Epidermal melanocyte (primary cell): Measurements from ENCODE around the gene MYH14.

ENCODE experiments used
- DNase-seq: peaks from one replicate; pipeline ENCODE4 v3.0.0; 2011; ENCODE audit warnings: low spot score; ENCODE audit not compliant: insufficient read length

Gene MYH14

DNA sequence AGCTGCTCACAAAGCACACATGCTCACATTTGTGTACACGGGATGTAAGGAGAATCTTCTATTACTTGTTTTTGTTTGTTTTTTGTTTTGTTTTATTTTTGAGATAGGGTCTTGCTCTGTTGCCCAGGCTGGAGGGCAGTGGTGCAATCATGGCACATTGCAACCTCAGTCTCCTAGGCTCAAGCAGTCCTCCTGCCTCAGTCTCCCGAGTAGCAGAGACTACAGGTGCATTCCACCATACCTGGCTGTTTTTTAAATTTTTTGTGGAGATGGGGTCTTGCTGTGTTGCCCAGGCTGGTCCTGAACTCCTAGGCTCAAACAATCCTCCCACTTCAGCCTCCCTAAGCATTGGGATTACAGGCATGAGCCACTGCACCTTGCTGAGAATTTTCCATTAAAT, 83.9 kb downstream of the MYH14 start:
- DNase-seq = no peak

DNA sequence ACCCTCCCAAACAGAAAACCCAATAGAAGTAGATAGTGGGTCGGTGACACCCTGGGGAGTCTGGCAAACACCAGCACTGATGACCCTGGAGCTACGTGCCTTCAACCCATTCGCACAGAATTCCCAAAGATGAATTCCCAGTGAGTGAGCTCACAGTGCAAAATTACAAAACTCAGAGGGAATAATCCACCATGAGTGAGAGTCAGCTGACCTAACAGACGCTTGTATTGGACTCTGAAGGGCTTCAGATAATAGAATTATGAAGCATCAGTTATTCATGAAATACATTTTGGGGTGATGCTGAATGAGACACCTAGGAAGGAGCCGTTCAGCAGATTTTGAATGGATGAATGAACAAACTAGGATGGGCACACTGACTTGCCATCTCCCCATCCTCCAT, 85.5 kb downstream of the MYH14 start:
- no peak for DNase-seq

GRCh38 chr19:50290011-50290410, 86.6 kb downstream of the MYH14 start:
- no peak for DNase-seq

DNA sequence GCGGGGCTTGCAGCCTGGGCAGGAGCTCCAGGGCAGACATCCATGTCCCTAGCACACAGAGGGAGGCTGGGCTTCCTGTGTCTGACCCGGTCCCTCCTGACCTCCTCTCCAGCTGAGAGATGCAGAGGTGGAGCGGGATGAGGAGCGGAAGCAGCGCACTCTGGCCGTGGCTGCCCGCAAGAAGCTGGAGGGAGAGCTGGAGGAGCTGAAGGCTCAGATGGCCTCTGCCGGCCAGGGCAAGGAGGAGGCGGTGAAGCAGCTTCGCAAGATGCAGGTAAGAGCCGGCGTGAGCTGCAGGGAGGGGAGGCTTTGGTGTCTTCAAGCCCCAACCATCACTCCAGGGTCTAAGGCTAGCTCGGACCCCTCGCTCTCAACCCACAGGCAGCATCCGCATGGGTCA, 87.4 kb downstream of the MYH14 start:
- no peak for DNase-seq

GRCh38 chr19:50292216-50292827, 88.9 kb downstream of the MYH14 start:
- no peak for DNase-seq

- DNase-seq = no peak
Measured at GRCh38 chr19:50293263-50294004, 90.0 kb downstream of the MYH14 start.

DNA sequence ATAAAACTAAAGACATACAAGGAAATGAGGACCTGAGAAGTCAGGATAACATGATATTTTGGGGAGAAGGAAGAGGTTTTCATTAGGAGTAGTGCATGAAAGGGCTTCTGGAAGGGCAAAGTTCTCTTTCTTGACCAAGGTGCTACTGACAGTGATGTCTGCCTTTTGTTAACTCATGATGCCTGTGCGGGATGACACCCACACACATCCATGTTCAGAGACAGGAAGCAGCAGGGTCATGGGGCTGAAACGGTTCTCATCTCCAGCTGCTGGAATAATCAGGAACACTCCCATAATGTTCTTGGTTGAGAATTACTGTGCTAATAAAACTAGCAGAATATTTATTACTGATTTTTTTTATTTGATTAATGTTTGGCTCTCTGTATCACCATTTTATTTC, 96.6 kb downstream of the MYH14 start:
- DNase-seq = no peak

- no peak for DNase-seq
Measured at GRCh38 chr19:50300814-50301606, 97.6 kb downstream of the MYH14 start.

GRCh38 chr19:50301607-50301971, 98.2 kb downstream of the MYH14 start:
- DNase-seq = no peak

DNA sequence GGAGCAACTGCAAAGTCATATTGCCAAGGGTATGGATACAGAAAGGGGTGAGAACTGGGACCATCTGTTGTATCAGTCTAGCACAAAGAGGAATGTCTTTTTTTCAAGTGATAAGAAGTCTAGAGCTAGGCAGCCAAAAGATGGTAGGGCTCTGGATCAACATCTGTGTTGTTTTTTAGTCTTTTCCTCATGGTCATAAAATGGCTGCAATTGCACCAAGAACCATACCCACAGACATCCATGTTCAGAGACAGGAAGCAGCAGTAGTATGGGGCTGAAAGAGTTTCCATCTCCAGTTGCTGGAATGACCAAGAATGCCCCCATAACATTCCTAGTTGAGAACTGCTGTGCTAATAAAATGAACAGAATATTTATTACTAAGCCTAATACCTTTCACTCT, 100.1 kb downstream of the MYH14 start:
- no peak for DNase-seq

DNA sequence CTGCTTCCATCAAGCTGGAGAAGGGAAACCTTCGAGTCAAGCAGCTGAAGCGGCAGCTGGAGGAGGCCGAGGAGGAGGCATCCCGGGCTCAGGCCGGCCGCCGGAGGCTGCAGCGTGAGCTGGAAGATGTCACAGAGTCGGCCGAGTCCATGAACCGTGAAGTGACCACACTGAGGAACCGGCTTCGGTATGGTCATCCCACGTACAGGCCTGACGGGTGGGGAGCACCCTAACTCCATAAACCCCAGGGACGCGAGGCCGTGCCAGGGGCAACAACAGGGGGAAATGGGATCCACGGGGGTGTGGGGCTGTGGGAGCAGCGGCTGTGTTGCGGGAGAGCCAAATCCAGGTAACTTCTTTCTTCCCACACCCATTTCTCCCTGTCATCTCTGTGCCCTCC, 105.6 kb downstream of the MYH14 start:
- DNase-seq = no peak

- DNase-seq = no peak
Measured at GRCh38 chr19:50309396-50310125, 106.1 kb downstream of the MYH14 start.

DNA sequence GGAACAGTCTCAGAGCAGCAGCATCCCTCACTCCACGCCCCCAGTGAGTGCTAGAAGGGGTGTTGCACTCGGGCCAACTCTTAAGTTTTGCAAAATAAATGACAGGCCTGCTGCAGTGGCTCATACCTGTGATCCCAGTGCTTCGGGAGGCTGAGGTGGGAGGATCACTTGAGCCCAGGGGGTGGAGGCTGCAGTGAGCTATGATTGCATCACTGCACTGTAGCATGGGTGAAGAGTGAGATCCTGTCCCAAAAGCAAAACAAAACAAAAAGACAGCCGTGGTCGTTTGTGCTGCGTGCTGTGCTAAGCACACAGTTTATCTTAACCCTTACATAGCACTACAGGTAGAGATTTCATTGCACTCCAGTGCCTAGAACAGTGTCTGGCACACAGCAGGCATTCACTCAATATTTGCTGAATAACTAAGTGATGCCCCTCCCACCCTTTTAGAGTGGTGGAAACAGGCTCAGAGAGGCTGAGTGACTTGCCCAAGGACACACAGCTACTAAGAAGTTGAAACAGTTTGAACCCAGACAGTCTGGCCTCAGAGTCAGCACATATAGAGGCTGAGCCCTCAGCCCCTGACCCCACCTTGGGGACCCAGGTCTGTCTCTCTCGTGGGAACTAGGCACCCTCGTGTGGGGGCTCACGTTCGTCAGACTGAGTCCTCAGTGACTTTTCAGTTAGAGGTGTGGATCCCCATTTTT, 107.5 kb downstream of the MYH14 start:
- no peak for DNase-seq

- DNase-seq = no peak
Measured at GRCh38 chr19:50311723-50312635, 108.6 kb downstream of the MYH14 start.

- DNase-seq = no peak
Measured at GRCh38 chr19:50312967-50313811, 109.8 kb downstream of the MYH14 start.

- no peak for DNase-seq
Measured at GRCh38 chr19:50313812-50314536, 110.6 kb downstream of the MYH14 start.

- DNase-seq = no peak
Measured at GRCh38 chr19:50314724-50315708, 111.6 kb downstream of the MYH14 start.
